GM11168 (cell line): Measurements from ENCODE around the gene ZNFX1.
"Not testable (repeated sequence)": the region's sequence is repeated elsewhere in the genome, so short reads cannot be mapped to it uniquely, and the experiment has no call there.

Source experiments
- in situ Hi-C: fragments of 300-500 bp; cut with MboI; formaldehyde crosslinking; loops from one replicate; pipeline ENCODE4 v1.12.0; 2022; ENCODE audit warnings: low sequenced_read_pairs; ENCODE audit not compliant: unreplicated experiment

Gene ZNFX1

DNA sequence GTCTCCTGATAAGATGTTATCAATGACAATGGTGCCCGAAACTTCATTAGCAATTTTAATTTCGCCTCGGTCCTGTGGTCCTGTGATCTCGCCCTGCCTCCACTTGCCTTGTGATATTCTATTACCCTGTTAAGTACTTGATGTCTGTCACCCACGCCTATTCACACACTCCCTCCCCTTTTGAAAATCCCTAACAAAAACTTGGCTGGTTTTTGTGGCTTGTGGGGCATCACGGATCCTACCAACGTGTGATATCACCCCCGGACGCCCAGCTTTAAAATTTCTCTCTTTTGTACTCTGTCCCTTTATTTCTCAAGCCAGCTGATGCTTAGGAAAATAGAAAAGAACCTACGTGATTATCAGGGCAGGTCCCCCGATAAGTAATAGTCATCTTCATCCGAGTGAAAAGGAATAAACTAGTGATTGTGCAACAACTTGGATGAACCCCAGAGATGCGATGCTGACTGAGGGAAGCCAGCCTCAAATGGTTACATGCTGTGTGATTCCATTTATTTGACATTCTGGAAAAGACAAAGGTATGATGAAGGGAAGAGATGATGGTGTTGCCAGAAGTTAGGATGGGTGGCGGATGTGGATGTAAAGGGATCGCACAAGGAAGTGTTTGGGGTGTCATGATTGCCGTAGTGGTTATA, 16.3 kb upstream of the ZNFX1 start:
- in situ Hi-C loops: not testable (repeated sequence)

DNA sequence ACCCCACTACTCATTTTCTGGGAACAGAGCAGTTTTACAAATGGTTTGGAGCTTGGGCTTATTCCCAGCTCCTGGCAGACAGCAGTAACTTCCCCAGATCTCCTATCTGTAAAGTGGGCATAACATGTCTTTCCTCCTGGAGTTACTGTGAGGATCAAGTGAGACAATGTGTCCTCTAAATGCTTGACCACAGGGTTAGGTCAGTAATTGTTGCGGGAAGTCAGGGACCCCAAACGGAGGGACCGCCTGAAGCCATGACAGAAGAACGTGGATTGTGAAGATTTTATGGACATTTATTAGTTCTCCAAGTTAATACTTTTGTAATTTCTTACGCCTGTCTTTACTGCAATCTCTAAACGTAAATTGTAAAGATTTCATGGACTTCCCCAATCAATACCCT, 15.3 kb upstream of the ZNFX1 start:
- in situ Hi-C loops: no loop called here

DNA sequence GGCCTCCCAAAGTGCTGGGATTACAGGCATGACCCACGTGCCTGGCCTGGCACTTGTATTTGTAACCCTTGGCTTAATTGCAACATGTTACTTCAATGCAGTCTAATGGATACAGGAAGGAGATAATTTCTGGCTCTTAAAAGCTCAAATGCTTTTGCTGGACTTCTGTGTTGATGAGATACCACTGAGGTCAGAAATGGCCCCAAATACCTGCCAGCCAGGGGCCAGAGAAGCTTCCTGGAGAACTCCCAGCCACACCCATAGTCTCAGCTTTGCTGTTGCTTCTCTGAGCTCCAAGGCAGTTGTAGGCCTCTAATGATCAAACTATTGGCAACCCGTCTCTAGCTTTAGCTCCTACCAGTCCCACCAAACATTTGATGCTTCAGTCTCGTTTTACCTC, 14.2 kb upstream of the ZNFX1 start:
- in situ Hi-C loops: no loop called here

DNA sequence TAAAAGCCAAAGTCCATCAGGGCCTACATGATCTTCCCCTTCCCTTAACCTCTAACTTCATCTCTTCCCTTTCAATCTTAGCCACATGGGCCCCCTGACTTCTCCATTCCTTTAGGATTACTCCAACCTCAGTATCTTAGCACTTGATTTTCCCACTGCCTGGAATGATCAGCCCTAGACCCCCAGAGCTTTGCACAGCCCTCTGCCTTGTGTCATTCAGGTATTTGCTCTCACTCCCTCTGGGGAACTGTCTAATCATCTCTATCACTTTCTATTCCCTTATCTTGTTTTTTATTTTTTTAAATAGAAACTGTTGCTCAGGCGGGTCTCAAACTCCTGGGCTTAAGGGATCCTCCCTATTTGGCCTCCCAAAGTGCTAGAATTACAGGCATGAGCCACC, 13.3 kb upstream of the ZNFX1 start:
- in situ Hi-C loops: no loop called here

DNA sequence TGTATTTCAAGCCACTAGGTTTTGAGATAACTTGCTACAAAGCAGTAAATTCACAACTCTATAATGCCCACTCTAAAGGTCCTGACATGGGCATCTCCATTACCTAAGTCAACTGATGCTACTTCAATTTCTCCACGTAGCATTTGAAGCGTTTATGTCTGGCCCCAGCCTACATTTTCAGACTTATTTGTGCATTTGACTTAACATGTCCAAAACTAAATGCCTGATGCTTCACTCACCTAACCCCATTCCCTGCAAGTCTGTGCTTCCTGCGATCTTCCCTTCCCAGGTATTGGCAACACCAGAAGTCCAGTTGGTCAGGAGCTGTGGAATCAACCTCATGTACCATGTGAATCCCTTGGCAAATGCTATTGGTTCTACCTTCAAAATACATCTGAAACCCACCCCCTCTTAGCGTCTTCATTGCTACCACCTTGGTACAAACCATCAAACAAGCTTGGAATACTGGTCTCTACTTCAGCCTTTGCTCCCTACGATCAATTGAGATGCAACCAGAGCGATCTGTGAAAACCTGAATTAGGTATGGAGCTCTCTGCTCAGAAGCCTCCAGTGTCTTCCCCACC, 12.8 kb upstream of the ZNFX1 start:
- in situ Hi-C loops: no loop called here

DNA sequence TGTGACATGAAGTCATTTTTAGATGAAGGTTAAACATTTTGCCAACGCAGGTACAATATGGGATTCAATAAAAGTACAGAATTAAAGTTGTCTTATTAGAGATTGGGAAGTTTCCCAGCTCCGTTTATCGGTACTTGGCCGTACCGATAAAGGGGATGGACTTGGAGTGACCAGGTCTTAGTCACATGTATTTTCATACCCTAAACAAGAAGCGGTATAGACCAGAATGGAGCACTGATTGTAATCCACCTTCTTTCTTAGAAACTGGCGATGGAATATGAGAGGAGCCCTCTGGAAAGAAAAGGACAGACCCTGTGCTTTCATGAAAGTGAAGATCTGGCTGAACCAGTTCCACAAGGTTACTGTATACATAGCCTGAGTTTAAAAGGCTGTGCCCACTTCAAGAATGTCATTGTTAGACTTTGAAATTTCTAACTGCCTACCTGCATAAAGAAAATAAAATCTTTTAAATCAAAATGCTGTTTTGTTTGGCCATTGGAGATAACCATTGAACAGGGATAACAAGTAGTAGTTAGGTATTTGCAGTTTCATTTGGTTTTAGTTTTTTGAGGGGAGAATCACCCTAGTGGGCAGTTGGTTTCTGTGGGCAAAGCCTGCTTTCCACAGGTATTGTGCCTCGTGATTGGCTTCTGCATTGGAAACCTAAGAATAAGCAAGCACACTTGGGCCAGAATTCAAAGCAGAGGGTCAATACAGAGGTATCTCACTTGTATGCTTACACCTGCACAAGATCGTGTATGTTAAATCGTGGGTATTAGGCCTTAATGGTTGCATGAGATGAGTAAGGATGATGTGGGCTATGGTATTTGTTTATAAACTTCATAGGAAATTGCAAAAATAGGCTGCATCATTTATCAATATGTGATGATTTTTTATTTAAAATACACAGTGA, 11.2 kb upstream of the ZNFX1 start:
- in situ Hi-C loops: no loop called here

DNA sequence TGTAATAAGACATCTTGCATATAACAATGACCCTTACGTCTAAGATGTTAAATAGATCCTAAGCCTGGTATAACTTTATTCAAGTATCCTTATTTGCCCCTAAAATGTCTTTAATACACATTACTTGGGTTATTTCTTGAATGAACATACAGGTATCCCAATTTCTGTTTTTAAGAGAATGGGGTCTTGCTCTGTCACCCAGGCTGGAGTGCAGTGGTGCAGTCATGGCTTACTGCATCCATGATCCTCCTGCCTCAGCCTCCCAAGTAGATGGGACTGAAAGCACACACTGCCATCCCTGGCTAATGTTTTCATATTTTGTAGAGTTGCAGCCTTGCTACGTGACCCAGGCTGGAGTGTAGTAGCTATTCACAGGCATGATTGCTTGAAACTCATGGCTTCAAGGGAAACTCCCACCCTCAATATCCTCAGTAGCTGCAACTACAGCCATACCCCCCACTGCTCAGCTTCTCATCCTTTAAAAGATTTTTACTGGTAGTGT, 10.4 kb upstream of the ZNFX1 start:
- in situ Hi-C loops: no loop called here

DNA sequence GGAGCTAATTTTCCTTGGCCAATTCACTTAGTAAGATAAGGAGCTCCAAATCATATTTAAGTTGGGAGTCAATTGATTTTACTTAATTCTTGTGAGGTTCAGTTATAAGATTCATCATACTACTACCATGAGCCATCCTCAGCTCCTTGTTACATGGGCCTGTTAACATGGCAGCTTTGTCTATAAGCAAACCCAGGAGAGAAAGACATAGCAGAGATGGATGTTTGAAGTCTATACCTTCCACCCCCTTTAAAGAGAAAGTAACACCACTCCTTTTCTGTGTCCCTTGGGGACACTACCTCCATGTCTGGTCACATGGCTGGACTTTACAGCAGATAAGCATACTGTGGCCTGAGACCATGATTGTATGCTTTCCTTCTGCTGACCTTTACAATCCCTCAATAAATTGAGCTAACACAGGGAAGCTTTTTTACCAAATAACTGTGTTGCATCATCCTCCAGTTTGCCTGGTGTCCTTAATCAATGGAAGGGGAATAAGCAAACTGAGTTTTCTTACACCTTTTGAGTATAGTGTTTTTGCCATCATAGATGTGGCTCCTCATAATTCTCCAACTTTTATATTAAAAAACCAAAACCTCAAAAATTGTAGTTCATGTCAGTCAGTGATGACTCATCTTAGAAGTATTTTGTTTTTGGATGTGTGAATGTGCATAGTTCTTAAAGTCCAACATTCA, 9.8 kb upstream of the ZNFX1 start:
- in situ Hi-C loops: no loop called here

DNA sequence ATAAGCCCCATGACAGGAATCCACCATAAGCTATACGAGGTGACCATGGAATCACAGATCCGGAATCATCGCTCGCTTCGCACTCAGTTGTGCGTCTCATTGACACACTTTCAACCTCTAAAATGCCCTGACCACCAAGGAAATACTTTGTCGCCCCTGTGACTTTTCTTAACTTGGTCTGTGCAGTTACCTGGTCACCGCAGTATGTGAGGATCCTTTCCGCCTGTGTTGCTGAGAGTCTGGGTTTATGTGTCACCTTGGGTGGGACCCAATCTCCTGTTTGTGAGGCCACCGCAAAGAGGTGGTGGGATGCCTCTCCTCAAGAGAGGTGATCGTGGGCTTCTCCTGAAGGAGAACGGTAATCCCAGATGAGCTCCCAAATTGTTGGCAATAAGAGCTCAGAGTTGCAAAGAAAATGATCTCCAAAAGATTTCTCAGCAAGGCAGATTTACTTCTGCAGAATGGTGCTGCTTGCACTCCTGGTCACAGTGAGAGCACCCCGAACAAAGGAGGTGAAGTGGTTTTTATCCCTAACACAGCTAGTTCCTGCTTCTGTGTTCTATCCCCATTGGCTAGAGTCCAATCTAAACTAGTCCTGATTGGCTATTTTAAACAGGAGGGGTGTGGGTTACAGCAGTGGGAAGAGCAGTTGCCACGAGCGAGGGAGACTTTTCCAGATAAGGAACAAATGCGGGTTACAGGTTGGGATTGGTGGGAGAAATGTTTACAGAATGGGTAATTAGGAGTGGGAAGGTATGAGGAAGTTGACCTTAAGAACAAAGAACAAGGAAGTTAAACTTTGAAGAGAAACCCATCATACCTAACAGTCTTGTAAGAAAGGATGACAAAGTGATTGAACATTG, 9.1 kb upstream of the ZNFX1 start:
- in situ Hi-C loops: no loop called here

DNA sequence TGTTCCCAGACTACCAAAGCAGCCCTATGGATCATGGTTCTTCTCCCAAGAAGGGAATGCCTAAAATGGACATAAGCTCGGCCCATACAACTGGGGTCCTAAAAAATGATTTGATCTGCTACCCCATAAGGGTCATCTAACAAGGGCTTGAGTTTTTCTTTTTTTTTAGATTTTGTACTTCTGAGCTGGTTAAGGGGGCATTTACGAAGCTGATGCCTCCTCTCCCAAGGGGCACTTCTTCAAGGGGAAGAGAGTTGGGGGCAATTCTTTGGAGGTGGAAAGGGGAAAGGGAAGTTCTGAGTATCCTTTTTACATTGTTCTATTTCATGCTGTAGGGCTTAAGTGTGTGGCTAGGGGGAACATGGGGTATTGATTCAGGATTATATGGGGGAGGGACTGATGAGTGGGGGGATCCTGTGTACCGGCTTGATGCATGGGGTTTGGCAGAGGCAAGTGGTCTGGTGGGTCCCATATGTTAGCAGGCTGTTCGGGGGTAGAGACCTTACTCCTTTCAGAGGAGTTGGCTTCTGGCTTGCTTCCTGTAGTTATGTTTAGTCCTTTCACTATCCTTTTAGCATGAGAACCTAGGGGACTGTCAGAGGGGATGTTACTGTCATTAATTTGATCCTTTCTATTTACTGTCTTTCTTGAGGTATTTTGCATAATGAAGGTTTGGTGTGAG, 8.1 kb upstream of the ZNFX1 start:
- in situ Hi-C loops: no loop called here

DNA sequence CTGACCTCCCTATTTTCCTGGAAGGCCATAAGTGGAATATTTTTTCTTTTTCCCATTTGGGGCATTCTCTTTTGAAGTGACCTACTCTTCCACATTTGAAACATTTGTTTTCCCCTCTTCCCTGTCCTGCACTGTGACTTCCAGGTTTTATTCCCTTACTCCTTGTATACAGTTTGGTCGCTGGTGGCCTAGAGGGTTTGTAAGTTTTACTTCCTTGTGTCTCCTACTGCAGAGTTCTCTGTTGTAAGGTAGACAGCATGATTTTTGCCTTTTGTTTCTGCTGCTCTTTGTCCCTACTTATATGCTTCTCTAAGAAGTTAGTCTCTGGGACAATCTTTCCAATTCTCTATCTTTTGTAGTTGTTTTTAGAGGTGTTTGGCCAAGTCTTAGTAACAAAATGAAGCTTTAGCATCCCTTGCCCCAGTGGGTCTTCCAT, 7.4 kb upstream of the ZNFX1 start:
- in situ Hi-C loops: no loop called here

DNA sequence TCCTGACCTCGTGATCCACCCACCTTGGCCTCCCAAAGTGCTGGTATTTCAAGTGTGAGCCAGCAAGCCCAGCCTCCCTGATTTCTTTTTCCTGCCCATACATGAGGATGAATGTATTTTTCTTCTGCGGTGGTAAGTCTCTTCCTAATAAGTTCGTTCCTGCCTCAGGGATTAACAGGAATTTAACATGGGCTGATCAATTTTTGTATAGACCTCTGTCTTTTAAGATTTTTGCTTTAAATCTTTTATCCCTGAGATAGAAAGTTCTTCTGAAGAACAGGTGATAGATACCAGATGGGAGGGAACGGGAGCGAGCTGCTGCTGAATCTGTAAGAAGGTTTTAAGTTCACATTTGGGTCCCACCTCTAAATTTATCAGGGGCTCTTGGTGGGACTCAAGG, 7.0 kb upstream of the ZNFX1 start:
- in situ Hi-C loops: no loop called here

DNA sequence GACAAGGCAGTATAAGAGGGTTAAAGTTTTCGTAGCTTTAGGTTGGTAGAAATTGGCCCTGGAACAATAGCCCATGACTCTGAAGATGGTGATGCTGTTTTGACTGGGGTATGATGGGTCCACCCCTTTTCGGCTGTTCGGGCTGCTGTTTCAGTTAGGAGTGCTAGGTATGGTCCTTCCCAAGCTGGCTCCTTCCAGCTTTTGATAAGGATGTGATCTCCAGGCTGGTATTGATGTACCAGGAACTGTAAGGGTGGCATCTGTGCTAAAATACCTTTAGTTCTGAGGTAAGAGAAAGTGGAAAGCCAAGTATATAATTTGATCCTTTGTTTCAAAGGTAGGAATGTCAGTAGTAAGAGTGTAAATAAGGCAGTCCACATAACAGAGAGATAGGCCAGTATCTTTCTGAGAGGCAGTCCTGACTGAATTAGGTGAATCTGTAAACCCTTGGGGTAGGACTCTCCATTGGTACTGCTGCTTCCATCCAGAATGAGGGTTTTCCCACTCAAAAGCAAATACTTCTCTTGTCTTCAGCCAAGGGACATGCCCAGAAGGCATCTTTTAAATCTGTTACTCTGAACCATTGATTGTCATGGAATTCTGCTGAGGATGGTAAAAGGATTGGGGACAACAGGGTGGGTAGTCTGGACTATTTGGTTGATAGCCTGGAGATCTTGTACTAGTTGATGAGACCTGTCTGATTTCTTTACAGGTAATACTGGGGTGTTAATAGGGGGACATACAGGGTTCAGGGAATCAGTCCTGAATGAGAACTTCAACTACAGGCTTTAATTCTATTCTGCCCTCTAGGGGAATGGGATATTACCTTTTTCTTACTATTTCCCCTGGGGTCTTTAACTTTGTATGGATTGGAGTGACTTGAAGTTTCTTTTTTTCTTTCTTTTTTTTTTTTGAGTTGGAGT, 6.1 kb upstream of the ZNFX1 start:
- in situ Hi-C loops: no loop called here

DNA sequence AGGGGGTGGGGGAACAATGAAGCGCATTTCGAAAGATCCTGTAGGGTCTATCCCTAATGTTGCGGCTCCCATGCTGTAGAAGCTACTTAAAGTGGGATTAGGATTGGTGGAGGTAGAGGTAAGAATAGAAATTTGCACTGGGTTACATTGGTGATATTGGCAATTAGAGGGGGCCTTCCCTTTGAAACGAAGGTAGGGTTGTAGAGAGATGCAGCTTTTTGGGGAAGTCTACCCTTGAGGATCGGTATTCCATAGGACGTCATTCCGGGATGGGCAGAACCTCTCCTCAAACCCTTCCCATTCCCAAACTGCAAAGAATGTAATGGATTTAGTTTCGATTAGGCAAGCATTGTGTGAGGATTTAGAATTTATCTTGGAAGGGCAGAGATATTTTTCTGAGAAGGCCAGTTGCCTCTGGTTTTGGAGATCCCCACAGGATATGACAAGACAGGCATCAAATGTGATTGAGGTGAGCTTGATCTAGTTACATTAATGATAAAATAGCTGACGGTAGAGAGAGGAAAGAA, 5.4 kb upstream of the ZNFX1 start:
- in situ Hi-C loops: no loop called here

DNA sequence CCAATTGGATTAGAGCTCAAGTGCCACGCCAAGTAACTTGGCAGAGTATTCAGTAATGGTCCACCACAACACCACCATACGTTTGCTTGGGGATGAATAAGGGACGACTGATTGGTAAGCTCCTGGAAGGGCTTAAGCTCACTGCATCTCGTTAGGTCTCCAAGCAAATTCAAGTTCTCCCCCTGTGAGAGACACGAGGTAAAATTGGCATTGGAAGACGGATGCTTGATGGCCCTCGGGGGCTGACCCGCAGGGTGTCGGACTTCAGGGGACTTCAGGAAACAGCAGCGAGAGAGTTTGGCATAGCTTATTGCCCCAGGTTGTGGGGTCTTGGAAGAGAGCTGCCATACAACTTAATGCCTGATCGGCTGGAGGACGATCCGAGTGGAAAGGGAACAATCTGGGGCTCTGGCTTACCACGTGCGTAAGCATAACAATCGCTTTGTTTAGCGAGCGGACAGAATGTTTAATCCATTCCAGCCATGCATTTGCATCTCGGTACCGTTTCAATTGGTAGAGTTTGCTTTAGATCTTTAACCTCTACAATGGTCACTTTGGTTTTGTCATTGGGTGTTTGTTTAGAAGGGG, 4.8 kb upstream of the ZNFX1 start:
- in situ Hi-C loops: no loop called here

DNA sequence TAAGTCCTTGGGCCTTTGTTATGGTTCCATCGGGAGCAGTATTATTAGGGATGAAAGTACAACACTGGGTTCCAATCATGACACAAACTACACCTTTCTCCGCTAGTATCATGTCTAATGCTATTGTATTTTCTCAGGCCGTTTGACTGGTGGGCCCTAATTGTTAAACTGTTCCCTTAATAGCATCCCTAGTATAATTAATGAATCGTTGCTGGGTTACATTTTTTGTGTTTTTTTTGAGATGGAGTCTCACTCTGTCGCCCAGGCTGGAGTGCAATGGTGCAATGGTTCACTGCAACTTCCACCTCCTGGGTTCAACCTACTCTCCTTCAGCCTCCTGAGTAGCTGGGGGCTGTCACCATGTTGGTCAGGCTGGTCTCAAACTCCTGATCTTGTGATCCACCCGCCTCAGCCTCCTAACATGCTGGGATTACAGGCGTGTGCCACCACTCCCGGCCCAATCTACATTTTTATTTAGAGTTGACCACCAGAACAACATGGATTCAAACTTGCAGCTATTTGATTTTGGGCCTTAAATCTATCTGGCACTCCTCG, 4.1 kb upstream of the ZNFX1 start:
- in situ Hi-C loops: no loop called here
